Calu3 (cell line): ENCODE data around the gene CENPN. TPM values are rescaled to one million over a fixed set of nuclear protein-coding genes. Genes with fewer than 3 reads are reported as not detected.

Experiments used
- BruUV-seq: library from RNA; stranded (reverse); fragments of 400-500 nt; replicated peaks from 2 replicates; lab custom pipeline; 2021; lab: Mats Ljungman, UMichigan
- CTCF ChIA-PET: fragments of 300-600 bp; sonication (Branson Sonifier 250); formaldehyde crosslinking; loops from one replicate; lab custom pipeline; 2022; ENCODE audit warnings: antibody characterized with exemption; lab: Charles Lee
- DNase-seq: peaks from one replicate; pipeline ENCODE4 v3.0.0; 2022
- H3K27ac Mint-ChIP-seq: one replicate; pipeline ENCODE4 v1.8.0; 2022; ENCODE audit warnings: mixed read lengths; ENCODE audit not compliant: unreplicated experiment
- H3K27me3 Mint-ChIP-seq: one replicate; pipeline ENCODE4 v1.8.0; 2022; ENCODE audit warnings: mixed read lengths; ENCODE audit not compliant: unreplicated experiment
- H3K36me3 Mint-ChIP-seq: one replicate; pipeline ENCODE4 v1.8.0; 2022; ENCODE audit warnings: mild to moderate bottlenecking, moderate library complexity, mixed read lengths; ENCODE audit not compliant: insufficient read depth, unreplicated experiment
- H3K4me1 Mint-ChIP-seq: one replicate; pipeline ENCODE4 v1.8.0; 2022; ENCODE audit warnings: mild to moderate bottlenecking, low read depth, mixed read lengths; ENCODE audit not compliant: unreplicated experiment
- H3K4me3 Mint-ChIP-seq: one replicate; pipeline ENCODE4 v1.8.0; 2022; ENCODE audit warnings: mild to moderate bottlenecking, low read depth, moderate library complexity, mixed read lengths; ENCODE audit not compliant: unreplicated experiment
- H3K9me3 Mint-ChIP-seq: one replicate; pipeline ENCODE4 v1.8.0; 2022; ENCODE audit warnings: low read depth, mixed read lengths; ENCODE audit not compliant: unreplicated experiment
- intact Hi-C: fragments of 100-400 bp; cut with micrococcal nuclease; formaldehyde crosslinking; loops from one replicate; pipeline ENCODE4 v1.10.0; 2022; ENCODE audit not compliant: unreplicated experiment
- total RNA-seq: library from RNA; stranded (reverse); gene quantifications from 2 replicates; pipeline ENCODE4 v1.2.3, GENCODE V29; 2022
- TF ChIP-seq, protein P1 (sequence below): fragments of 200-600 bp; IDR thresholded peaks from one replicate; pipeline ENCODE4 v1.8.0; 2022; ENCODE audit warnings: antibody characterized with exemption; ENCODE audit not compliant: unreplicated experiment

The CENPN gene
- total RNA-seq, 1 experiment from 2014 or later, result 81.5 TPM

DNA sequence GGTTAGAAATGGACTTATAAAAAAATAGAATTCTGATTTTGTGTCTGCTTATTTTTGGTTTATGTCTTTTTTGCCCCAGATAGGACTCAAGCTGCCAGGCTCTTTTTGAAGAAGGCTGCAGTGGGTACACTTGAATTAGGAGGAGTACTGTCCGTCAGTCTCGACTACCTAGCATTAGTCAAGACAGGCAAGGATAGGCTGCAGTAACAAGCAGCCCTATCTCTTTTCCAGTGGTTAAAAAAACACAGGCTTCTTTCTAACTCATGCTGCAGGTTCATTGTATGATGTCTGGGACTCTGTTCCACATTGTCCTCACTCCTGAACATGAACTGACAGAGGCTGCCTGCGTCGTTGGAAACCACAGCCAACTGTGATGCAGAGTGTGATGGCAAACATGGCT, 62.0 kb downstream of the CENPN start:
- no TSS peak for BruUV-seq
- CTCF ChIA-PET, result no interaction called here
- DNase-seq, result no peak

DNA sequence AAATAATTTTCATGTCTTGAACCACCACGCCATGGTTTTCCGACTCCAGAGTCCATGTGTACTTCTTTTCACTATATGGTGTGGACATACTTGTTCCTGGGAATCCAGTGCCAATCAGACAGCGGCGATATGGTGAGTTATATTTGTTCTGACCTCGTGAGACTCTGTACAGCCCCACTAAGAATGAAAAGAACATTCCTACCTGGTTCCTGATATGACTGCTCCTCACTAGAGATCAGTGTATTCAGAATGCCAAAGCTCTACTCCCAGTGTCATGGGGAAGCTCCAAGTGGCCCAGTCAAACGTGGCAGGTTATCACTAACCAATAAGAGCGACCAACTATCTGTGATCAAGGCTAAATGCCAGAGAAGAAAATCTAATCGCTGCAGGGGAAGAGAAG, 64.0 kb downstream of the CENPN start:
- intact Hi-C loops, result no loop called here

More for the DNA sequence above, 62.0 kb downstream of the CENPN start:
- Mint-ChIP-seq H3K4me1 (peaks cover 14% of the 10 kb centered on the region), H3K27me3 (no peaks in the 10 kb centered on the region), H3K4me3 (no peak overlapping the region), H3K9me3 (no peaks in the 10 kb centered on the region), H3K27ac (no peak overlapping the region), H3K36me3 (no peaks in the 10 kb centered on the region)
- TF ChIP-seq, protein P1, sequence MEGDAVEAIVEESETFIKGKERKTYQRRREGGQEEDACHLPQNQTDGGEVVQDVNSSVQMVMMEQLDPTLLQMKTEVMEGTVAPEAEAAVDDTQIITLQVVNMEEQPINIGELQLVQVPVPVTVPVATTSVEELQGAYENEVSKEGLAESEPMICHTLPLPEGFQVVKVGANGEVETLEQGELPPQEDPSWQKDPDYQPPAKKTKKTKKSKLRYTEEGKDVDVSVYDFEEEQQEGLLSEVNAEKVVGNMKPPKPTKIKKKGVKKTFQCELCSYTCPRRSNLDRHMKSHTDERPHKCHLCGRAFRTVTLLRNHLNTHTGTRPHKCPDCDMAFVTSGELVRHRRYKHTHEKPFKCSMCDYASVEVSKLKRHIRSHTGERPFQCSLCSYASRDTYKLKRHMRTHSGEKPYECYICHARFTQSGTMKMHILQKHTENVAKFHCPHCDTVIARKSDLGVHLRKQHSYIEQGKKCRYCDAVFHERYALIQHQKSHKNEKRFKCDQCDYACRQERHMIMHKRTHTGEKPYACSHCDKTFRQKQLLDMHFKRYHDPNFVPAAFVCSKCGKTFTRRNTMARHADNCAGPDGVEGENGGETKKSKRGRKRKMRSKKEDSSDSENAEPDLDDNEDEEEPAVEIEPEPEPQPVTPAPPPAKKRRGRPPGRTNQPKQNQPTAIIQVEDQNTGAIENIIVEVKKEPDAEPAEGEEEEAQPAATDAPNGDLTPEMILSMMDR, result no peak
- intact Hi-C loops, result no loop called here

DNA sequence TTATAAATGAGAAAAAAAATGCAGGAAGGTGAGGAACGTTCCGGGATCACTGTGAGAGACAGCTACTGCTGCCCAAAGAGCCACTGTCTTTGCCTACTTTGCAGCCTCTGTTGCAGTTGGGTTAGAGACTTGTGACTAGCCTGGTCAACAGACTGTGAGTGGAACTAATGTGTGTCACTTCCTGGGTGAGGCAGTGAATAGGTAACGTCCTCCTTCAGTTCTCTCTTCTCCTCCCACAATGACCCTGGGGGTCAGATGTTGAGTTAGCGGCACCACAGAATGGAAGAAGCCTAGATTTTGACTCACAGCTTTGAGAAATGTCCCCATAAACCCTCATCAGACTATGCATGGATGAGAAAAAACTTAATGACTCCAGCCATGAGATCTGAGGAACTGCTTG, 64.8 kb downstream of the CENPN start:
- peaks cover 14% of the 10 kb centered on the region for H3K4me1 Mint-ChIP-seq
- CTCF ChIA-PET, result interaction anchor here (1.1 kb wide), 1 partner anchor 35 kb away, joined by 3 read pairs; no protein-coding TSS in a partner anchor
- no peak overlapping the region for H3K4me3 Mint-ChIP-seq
- H3K36me3 Mint-ChIP-seq, result no peaks in the 10 kb centered on the region
- H3K27ac Mint-ChIP-seq, result no peak overlapping the region
- BruUV-seq, result no TSS peak
- DNase-seq, result peak; percentile 44
- TF ChIP-seq, protein P1, result no peak
- H3K27me3 Mint-ChIP-seq, result no peaks in the 10 kb centered on the region
- no peaks in the 10 kb centered on the region for H3K9me3 Mint-ChIP-seq
- intact Hi-C loops, result no loop called here

More for the DNA sequence above, 64.0 kb downstream of the CENPN start:
- peaks cover 14% of the 10 kb centered on the region for H3K4me1 Mint-ChIP-seq
- H3K4me3 Mint-ChIP-seq, result no peak overlapping the region
- DNase-seq, result no peak
- TF ChIP-seq, protein P1, result no peak
- BruUV-seq, result no TSS peak
- H3K36me3 Mint-ChIP-seq, result no peaks in the 10 kb centered on the region
- H3K27ac Mint-ChIP-seq, result no peak overlapping the region
- H3K27me3 Mint-ChIP-seq, result no peaks in the 10 kb centered on the region
- H3K9me3 Mint-ChIP-seq, result no peaks in the 10 kb centered on the region
- CTCF ChIA-PET, result interaction anchor here (1.1 kb wide), 1 partner anchor 34 kb away, joined by 3 read pairs; no protein-coding TSS in a partner anchor

DNA sequence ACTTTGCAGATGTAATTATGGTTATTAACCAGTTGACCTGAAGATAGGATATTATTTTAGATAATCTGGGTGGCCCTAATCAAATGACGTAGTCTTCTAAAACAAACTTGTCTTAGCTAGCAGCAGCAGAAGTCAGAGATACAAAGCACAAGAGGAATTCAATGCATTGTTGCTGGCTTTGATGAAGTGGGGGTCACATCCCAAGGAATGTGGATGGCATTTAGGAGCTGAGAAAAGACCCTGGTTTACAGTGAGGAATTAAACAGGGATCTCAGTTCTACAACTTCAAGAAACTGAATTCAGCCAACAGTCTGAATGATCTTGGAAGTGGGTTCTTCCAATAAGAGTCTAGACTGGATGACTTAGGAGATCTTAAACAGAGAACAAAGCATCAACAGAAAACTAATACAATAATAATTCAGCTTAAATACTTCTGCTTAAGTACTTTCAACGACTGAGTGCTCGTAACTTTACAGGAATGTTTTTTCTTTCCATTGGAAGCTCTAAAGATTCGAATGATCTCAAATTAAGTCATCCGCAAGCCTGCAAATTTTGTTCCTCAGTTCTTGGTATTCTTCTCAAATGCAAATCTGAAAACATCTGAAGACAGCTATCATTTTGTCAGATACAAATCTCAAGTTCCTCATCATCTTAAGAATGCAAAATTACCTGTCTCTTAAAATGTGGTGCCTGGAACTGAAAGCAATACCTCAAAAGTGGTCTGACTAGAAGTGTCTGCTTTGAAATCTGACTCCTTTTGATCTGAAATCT, 66.7 kb downstream of the CENPN start:
- H3K27ac Mint-ChIP-seq, result no peak overlapping the region
- intact Hi-C loops, result no loop called here
- no peak overlapping the region for H3K4me3 Mint-ChIP-seq
- H3K36me3 Mint-ChIP-seq, result no peaks in the 10 kb centered on the region
- BruUV-seq, result no TSS peak
- H3K9me3 Mint-ChIP-seq, result no peaks in the 10 kb centered on the region
- DNase-seq, result no peak
- CTCF ChIA-PET, result interaction anchor here (0.8 to 1.5 kb wide), 2 partner anchors 29 to 38 kb away, joined by 3 read pairs; partner anchors contain the start of gene ATMIN
- H3K4me1 Mint-ChIP-seq, result peaks cover 14% of the 10 kb centered on the region
- TF ChIP-seq, protein P1, result no peak
- H3K27me3 Mint-ChIP-seq, result no peaks in the 10 kb centered on the region
